ENCODE results near the gene SLC22A2. TPM values are rescaled to one million over a fixed set of nuclear protein-coding genes. Genes with fewer than 3 reads are reported as not detected.

The SLC22A2 gene
- total and polyA plus RNA-seq, 5 experiments from 2014 or later = not detected

- ATAC-seq = no peak
- no peak for DNase-seq
- Mint-ChIP-seq H3K4me3 (no peak overlapping the region), H3K27ac (no peak overlapping the region), H3K9me3 (peaks cover 0 to 12% (median 0%) of the 10 kb centered on the region in 9 donors), H3K36me3 (peaks cover 0 to 5% (median 2%) of the 10 kb centered on the region in 3 donors), H3K27me3 (peaks cover 12 to 34% (median 30%) of the 10 kb centered on the region in 5 donors), H3K4me1 (peaks cover 0 to 2% (median 0%) of the 10 kb centered on the region in 4 donors)
- POLR2A ChIA-PET = no interaction called here
These were observed 23.8 kb upstream of the SLC22A2 start for GRCh38 chr6:160282444-160282843.

GRCh38 chr6:160279850-160280249 lies 21.2 kb upstream of the SLC22A2 start:
- Mint-ChIP-seq H3K4me3 (no peak overlapping the region), H3K9me3 (peaks cover 0 to 12% (median 0%) of the 10 kb centered on the region in 9 donors), H3K27ac (no peak overlapping the region), H3K27me3 (peaks cover 2 to 17% (median 8%) of the 10 kb centered on the region in 5 donors), H3K36me3 (no peaks in the 10 kb centered on the region), H3K4me1 (peaks cover 0 to 2% (median 0%) of the 10 kb centered on the region in 4 donors)
- ATAC-seq = no peak
- DNase-seq = no peak
- POLR2A ChIA-PET = no interaction called here

GRCh38 chr6:160278786-160279310 lies 20.2 kb upstream of the SLC22A2 start:
- H3K36me3 Mint-ChIP-seq = no peaks in the 10 kb centered on the region
- H3K27ac Mint-ChIP-seq = no peak overlapping the region
- ATAC-seq = no peak

GRCh38 chr6:160278311-160278710 lies 19.7 kb upstream of the SLC22A2 start:
- peaks cover 0 to 12% (median 0%) of the 10 kb centered on the region in 9 donors for H3K9me3 Mint-ChIP-seq
- no peak overlapping the region for H3K4me3 Mint-ChIP-seq
- POLR2A ChIA-PET = no interaction called here
- H3K36me3 Mint-ChIP-seq = no peaks in the 10 kb centered on the region
- no peak overlapping the region for H3K27ac Mint-ChIP-seq
- H3K4me1 Mint-ChIP-seq = peaks cover 0 to 2% (median 0%) of the 10 kb centered on the region in 4 donors
- H3K27me3 Mint-ChIP-seq = peaks cover 0 to 14% (median 5%) of the 10 kb centered on the region in 5 donors
- DNase-seq (no peak), ATAC-seq (no peak)

More at GRCh38 chr6:160278786-160279310, 20.2 kb upstream of the SLC22A2 start:
- H3K4me1 Mint-ChIP-seq = peaks cover 0 to 2% (median 0%) of the 10 kb centered on the region in 4 donors
- POLR2A ChIA-PET = no interaction called here
- peaks cover 0 to 14% (median 5%) of the 10 kb centered on the region in 5 donors for H3K27me3 Mint-ChIP-seq
- no peak overlapping the region for H3K4me3 Mint-ChIP-seq
- H3K9me3 Mint-ChIP-seq = peaks cover 0 to 12% (median 0%) of the 10 kb centered on the region in 9 donors
- no peak for DNase-seq

GRCh38 chr6:160277546-160277945 lies 18.9 kb upstream of the SLC22A2 start:
- H3K27ac Mint-ChIP-seq = no peak overlapping the region
- peaks cover 0 to 12% (median 0%) of the 10 kb centered on the region in 9 donors for H3K9me3 Mint-ChIP-seq
- H3K27me3 Mint-ChIP-seq = peaks cover 0 to 14% (median 4%) of the 10 kb centered on the region in 5 donors
- peaks cover 0 to 2% (median 0%) of the 10 kb centered on the region in 4 donors for H3K4me1 Mint-ChIP-seq
- no peak for ATAC-seq
- no peak overlapping the region for H3K4me3 Mint-ChIP-seq
- POLR2A ChIA-PET = no interaction called here
- no peaks in the 10 kb centered on the region for H3K36me3 Mint-ChIP-seq
- DNase-seq = no peak

GRCh38 chr6:160277144-160277543 lies 18.5 kb upstream of the SLC22A2 start:
- POLR2A ChIA-PET = no interaction called here
- peaks cover 0 to 12% (median 0%) of the 10 kb centered on the region in 9 donors for H3K9me3 Mint-ChIP-seq
- peaks cover 0 to 14% (median 4%) of the 10 kb centered on the region in 5 donors for H3K27me3 Mint-ChIP-seq
- H3K27ac Mint-ChIP-seq = no peak overlapping the region
- H3K4me1 Mint-ChIP-seq = peaks cover 0 to 2% (median 0%) of the 10 kb centered on the region in 4 donors
- H3K36me3 Mint-ChIP-seq = no peaks in the 10 kb centered on the region
- ATAC-seq (no peak), DNase-seq (no peak)
- H3K4me3 Mint-ChIP-seq = no peak overlapping the region

- no peak for ATAC-seq
- no peaks in the 10 kb centered on the region for H3K36me3 Mint-ChIP-seq
- no peak overlapping the region for H3K27ac Mint-ChIP-seq
These were observed 17.5 kb upstream of the SLC22A2 start for GRCh38 chr6:160276126-160276525.

GRCh38 chr6:160275511-160276003 lies 16.9 kb upstream of the SLC22A2 start:
- no peak for DNase-seq
- H3K4me1 Mint-ChIP-seq = peaks cover 0 to 2% (median 0%) of the 10 kb centered on the region in 4 donors
- H3K4me3 Mint-ChIP-seq = no peak overlapping the region
- no peaks in the 10 kb centered on the region for H3K36me3 Mint-ChIP-seq
- POLR2A ChIA-PET = no interaction called here
- no peak overlapping the region for H3K27ac Mint-ChIP-seq
- peaks cover 0 to 11% (median 0%) of the 10 kb centered on the region in 9 donors for H3K9me3 Mint-ChIP-seq
- no peak for ATAC-seq
- peaks cover 2 to 17% (median 5%) of the 10 kb centered on the region in 5 donors for H3K27me3 Mint-ChIP-seq

More at GRCh38 chr6:160276126-160276525, 17.5 kb upstream of the SLC22A2 start:
- Mint-ChIP-seq H3K9me3 (peaks cover 0 to 12% (median 0%) of the 10 kb centered on the region in 9 donors), H3K4me1 (peaks cover 0 to 2% (median 0%) of the 10 kb centered on the region in 4 donors), H3K4me3 (no peak overlapping the region), H3K27me3 (peaks cover 2 to 17% (median 5%) of the 10 kb centered on the region in 5 donors)
- no peak for DNase-seq
- POLR2A ChIA-PET = no interaction called here

GRCh38 chr6:160274871-160275510 lies 16.4 kb upstream of the SLC22A2 start:
- Mint-ChIP-seq H3K9me3 (peaks cover 0 to 5% (median 0%) of the 10 kb centered on the region in 9 donors), H3K4me3 (no peak overlapping the region), H3K27me3 (peaks cover 2 to 17% (median 5%) of the 10 kb centered on the region in 5 donors), H3K27ac (no peak overlapping the region), H3K4me1 (peaks cover 0 to 2% (median 0%) of the 10 kb centered on the region in 4 donors), H3K36me3 (no peaks in the 10 kb centered on the region)
- POLR2A ChIA-PET = no interaction called here
- ATAC-seq (no peak), DNase-seq (no peak)

GRCh38 chr6:160273750-160274149 lies 15.1 kb upstream of the SLC22A2 start:
- Mint-ChIP-seq H3K4me3 (no peak overlapping the region), H3K27me3 (peaks cover 2 to 17% (median 4%) of the 10 kb centered on the region in 5 donors), H3K9me3 (peaks cover 0 to 2% (median 0%) of the 10 kb centered on the region in 9 donors), H3K36me3 (no peaks in the 10 kb centered on the region), H3K4me1 (no peaks in the 10 kb centered on the region), H3K27ac (no peak overlapping the region)
- DNase-seq = no peak
- POLR2A ChIA-PET = no interaction called here
- ATAC-seq = no peak

GRCh38 chr6:160273196-160273595 lies 14.6 kb upstream of the SLC22A2 start:
- H3K27me3 Mint-ChIP-seq = peaks cover 2 to 15% (median 4%) of the 10 kb centered on the region in 5 donors
- POLR2A ChIA-PET = no interaction called here
- no peaks in the 10 kb centered on the region for H3K36me3 Mint-ChIP-seq
- no peaks in the 10 kb centered on the region for H3K9me3 Mint-ChIP-seq
- no peak overlapping the region for H3K27ac Mint-ChIP-seq
- DNase-seq = no peak
- no peak overlapping the region for H3K4me3 Mint-ChIP-seq
- ATAC-seq = no peak
- H3K4me1 Mint-ChIP-seq = no peaks in the 10 kb centered on the region

- H3K36me3 Mint-ChIP-seq = no peaks in the 10 kb centered on the region
- peaks cover 2 to 15% (median 4%) of the 10 kb centered on the region in 5 donors for H3K27me3 Mint-ChIP-seq
- H3K9me3 Mint-ChIP-seq = no peaks in the 10 kb centered on the region
- DNase-seq = no peak
- H3K27ac Mint-ChIP-seq = no peak overlapping the region
- POLR2A ChIA-PET = no interaction called here
- no peak overlapping the region for H3K4me3 Mint-ChIP-seq
- ATAC-seq = no peak
- H3K4me1 Mint-ChIP-seq = no peaks in the 10 kb centered on the region
These were observed 14.1 kb upstream of the SLC22A2 start for GRCh38 chr6:160272707-160273106.

- POLR2A ChIA-PET = no interaction called here
- H3K4me3 Mint-ChIP-seq = no peak overlapping the region
- H3K36me3 Mint-ChIP-seq = no peaks in the 10 kb centered on the region
- H3K27me3 Mint-ChIP-seq = peaks cover 0 to 20% (median 4%) of the 10 kb centered on the region in 5 donors
- ATAC-seq = no peak
- no peak for DNase-seq
- H3K4me1 Mint-ChIP-seq = peaks cover 2 to 7% (median 6%) of the 10 kb centered on the region in 4 donors
- no peaks in the 10 kb centered on the region for H3K9me3 Mint-ChIP-seq
- H3K27ac Mint-ChIP-seq = no peak overlapping the region
These were observed 11.7 kb upstream of the SLC22A2 start for GRCh38 chr6:160270347-160270746.

Data from naive thymus-derived CD8-positive, alpha-beta T cell (primary cell).